ENCODE measurements around the gene PRMT2. TPM values are rescaled to one million over a fixed set of nuclear protein-coding genes. Genes with fewer than 3 reads are reported as not detected.

Gene PRMT2
- polyA plus RNA-seq, 1 experiment: 153 TPM

- H3K9me3 ChIP-seq (ENCODE audit: control insufficient read depth, insufficient read depth, low read length): peaks cover 3% of the 10 kb centered on the region
- H3K27ac ChIP-seq (ENCODE audit: low read depth, low read length): no peak within 1 kb of the TSS
- ChIA-PET CTCF (no interaction called here), POLR2A (no interaction called here)
- peaks cover 12% of the 10 kb centered on the region for H3K27me3 ChIP-seq (ENCODE audit: control insufficient read depth, insufficient read depth, low read length)
- DNase-seq (ENCODE audit: low read depth, low spot score): no peak
- no peak within 1 kb of the TSS for H3K4me3 ChIP-seq (ENCODE audit: low read depth, low read length)
- TF ChIP-seq, protein P1, sequence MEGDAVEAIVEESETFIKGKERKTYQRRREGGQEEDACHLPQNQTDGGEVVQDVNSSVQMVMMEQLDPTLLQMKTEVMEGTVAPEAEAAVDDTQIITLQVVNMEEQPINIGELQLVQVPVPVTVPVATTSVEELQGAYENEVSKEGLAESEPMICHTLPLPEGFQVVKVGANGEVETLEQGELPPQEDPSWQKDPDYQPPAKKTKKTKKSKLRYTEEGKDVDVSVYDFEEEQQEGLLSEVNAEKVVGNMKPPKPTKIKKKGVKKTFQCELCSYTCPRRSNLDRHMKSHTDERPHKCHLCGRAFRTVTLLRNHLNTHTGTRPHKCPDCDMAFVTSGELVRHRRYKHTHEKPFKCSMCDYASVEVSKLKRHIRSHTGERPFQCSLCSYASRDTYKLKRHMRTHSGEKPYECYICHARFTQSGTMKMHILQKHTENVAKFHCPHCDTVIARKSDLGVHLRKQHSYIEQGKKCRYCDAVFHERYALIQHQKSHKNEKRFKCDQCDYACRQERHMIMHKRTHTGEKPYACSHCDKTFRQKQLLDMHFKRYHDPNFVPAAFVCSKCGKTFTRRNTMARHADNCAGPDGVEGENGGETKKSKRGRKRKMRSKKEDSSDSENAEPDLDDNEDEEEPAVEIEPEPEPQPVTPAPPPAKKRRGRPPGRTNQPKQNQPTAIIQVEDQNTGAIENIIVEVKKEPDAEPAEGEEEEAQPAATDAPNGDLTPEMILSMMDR (IDR thresholded peaks at IDR 0.05; ENCODE audit: low read depth, low read length): no peak
Observed at GRCh38 chr21:46604975-46605766, 30.3 kb upstream of the PRMT2 start, which contains the start of gene S100B. S100B (minus strand) TSS chr21:46605082; CDS start chr21:46602415, 2,667 bp downstream.

- Histone ChIP-seq H3K27me3 (ENCODE audit: control insufficient read depth, insufficient read depth, low read length) (peaks cover 12% of the 10 kb centered on the region), H3K27ac (ENCODE audit: low read depth, low read length) (no peak overlapping the region), H3K4me3 (ENCODE audit: low read depth, low read length) (no peak overlapping the region), H3K9me3 (ENCODE audit: control insufficient read depth, insufficient read depth, low read length) (peaks cover 10% of the 10 kb centered on the region)
- CTCF ChIA-PET: no interaction called here
- TF ChIP-seq, protein P1 (IDR thresholded peaks at IDR 0.05; ENCODE audit: low read depth, low read length): no peak
- DNase-seq (ENCODE audit: low read depth, low spot score): no peak
- POLR2A ChIA-PET: no interaction called here
Observed at GRCh38 chr21:46605767-46606426, 29.6 kb upstream of the PRMT2 start.

- POLR2A ChIA-PET: no interaction called here
- CTCF ChIA-PET: no interaction called here
- peaks cover 10% of the 10 kb centered on the region for H3K9me3 ChIP-seq (ENCODE audit: control insufficient read depth, insufficient read depth, low read length)
- TF ChIP-seq, protein P1 (IDR thresholded peaks at IDR 0.05; ENCODE audit: low read depth, low read length): no peak
- no peak overlapping the region for H3K27ac ChIP-seq (ENCODE audit: low read depth, low read length)
- DNase-seq (ENCODE audit: low read depth, low spot score): no peak
- H3K4me3 ChIP-seq (ENCODE audit: low read depth, low read length): no peak overlapping the region
- H3K27me3 ChIP-seq (ENCODE audit: control insufficient read depth, insufficient read depth, low read length): peaks cover 12% of the 10 kb centered on the region
Observed at GRCh38 chr21:46606427-46606813, 29.1 kb upstream of the PRMT2 start.

DNA sequence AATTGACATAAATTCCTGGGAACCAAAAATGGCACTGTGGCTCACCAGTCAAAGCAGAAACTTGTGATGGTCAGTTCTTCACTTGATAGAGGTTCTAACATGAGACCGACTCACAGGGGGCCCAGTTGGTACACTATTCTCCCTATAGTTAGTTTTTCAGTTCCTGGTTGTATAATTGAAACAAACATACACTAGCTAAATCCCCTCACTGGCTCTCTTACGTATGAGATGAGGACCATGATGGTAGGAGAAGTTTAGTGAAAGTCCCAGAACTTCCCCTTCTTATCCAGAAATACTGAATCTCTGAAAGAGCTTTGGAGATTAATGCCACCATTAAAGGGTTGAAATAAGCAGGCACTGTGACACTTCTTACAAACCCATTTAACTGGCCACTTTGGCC is 27.8 kb upstream of the PRMT2 start:
- no peak for DNase-seq (ENCODE audit: low read depth, low spot score)
- CTCF ChIA-PET: no interaction called here
- POLR2A ChIA-PET: no interaction called here
- no peak overlapping the region for H3K4me3 ChIP-seq (ENCODE audit: low read depth, low read length)
- H3K27ac ChIP-seq (ENCODE audit: low read depth, low read length): no peak overlapping the region
- H3K27me3 ChIP-seq (ENCODE audit: control insufficient read depth, insufficient read depth, low read length): peaks cover 12% of the 10 kb centered on the region
- TF ChIP-seq, protein P1 (IDR thresholded peaks at IDR 0.05; ENCODE audit: low read depth, low read length): no peak
- peaks cover 10% of the 10 kb centered on the region for H3K9me3 ChIP-seq (ENCODE audit: control insufficient read depth, insufficient read depth, low read length)

DNA sequence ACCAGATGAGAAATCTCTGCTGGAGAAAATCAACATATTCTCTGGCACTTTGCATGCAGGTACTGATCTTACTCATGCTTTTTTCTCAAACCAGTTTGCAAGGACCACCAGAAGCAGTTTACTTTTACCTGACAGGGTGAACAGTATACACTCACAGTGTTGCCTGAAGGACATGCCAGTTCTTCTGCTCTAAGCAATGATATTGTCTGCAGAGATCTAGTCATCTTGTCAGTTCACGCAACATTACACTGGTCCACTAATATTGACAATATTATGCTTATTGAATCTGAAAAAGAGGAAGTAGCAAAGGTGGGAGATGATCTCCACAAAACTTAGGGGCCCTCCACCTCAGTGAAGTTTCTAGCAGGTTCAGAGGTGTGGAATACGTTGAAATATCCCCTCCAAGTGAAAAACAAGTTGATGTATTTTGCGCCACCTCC is 26.8 kb upstream of the PRMT2 start:
- ChIA-PET POLR2A (no interaction called here), CTCF (no interaction called here)
- no peak overlapping the region for H3K4me3 ChIP-seq (ENCODE audit: low read depth, low read length)
- TF ChIP-seq, protein P1 (IDR thresholded peaks at IDR 0.05; ENCODE audit: low read depth, low read length): no peak
- no peak overlapping the region for H3K27ac ChIP-seq (ENCODE audit: low read depth, low read length)
- H3K27me3 ChIP-seq (ENCODE audit: control insufficient read depth, insufficient read depth, low read length): peaks cover 12% of the 10 kb centered on the region
- H3K9me3 ChIP-seq (ENCODE audit: control insufficient read depth, insufficient read depth, low read length): peaks cover 10% of the 10 kb centered on the region
- DNase-seq (ENCODE audit: low read depth, low spot score): no peak

Measured in AG04450 (cell line).